Upper lobe of right lung (tissue), 1 donor: ENCODE results near the gene SOX12. TPM values are rescaled to one million over a fixed set of nuclear protein-coding genes. Genes with fewer than 3 reads are reported as not detected.
A peak's percentile ranks its signal among the peaks of the same experiment; 100 is the strongest.
"Not testable (repeated sequence)": the region's sequence is repeated elsewhere in the genome, so short reads cannot be mapped to it uniquely, and the experiment has no call there.

Source experiments
- ATAC-seq: fragments of 200-7000 bp; cut with Tn5 transposase; one replicate; pipeline ENCODE4 v1.9.1; 2020; ENCODE audit warnings: mild to moderate bottlenecking, moderate library complexity
- DNase-seq: peaks from one replicate; pipeline ENCODE4 v3.0.0-alpha.2; 2020
- H3K27ac ChIP-seq: fragments of 200-600 bp; one replicate; pipeline ENCODE4 v1.8.0; 2022
- H3K27me3 ChIP-seq: fragments of 200-600 bp; one replicate; pipeline ENCODE4 v1.8.0; 2022; ENCODE audit warnings: mild to moderate bottlenecking
- H3K36me3 ChIP-seq: fragments of 200-600 bp; one replicate; pipeline ENCODE4 v1.8.0; 2022
- H3K4me1 ChIP-seq: fragments of 200-600 bp; one replicate; pipeline ENCODE4 v1.8.0; 2022
- H3K4me3 ChIP-seq: fragments of 200-600 bp; one replicate; pipeline ENCODE4 v1.8.0; 2022; ENCODE audit warnings: mild to moderate bottlenecking
- H3K9me3 ChIP-seq: fragments of 200-600 bp; one replicate; pipeline ENCODE4 v1.8.0; 2022
- CTCF ChIP-seq: fragments of 200-600 bp; IDR thresholded peaks from one replicate; pipeline ENCODE4 v1.8.0; 2022; ENCODE audit warnings: antibody characterized with exemption
- intact Hi-C: fragments of 100-400 bp; cut with DNase I; formaldehyde crosslinking; loops from one replicate; pipeline ENCODE4 v1.11.0; 2022
- total RNA-seq: library from RNA; stranded (reverse); fragmentation: NEBNext Ultra II Directional; extraction: Animal tissue kit (Norgen Biotek cat#: 25700); gene quantifications from one replicate; pipeline ENCODE4 v1.2.1, GENCODE V29; 2021
- donor health status: DM: no; HTN: yes; CAD: no; lungs with severe emphysema.

The SOX12 gene
- total RNA-seq, 1 donor from 2014 or later = 8.4 TPM

GRCh38 chr20:328975-329695, 3.8 kb downstream of the SOX12 start:
- Histone ChIP-seq H3K4me1 (peaks cover 23% of the 10 kb centered on the region), H3K27ac (no peak overlapping the region), H3K36me3 (no peaks in the 10 kb centered on the region), H3K27me3 (no peaks in the 10 kb centered on the region), H3K4me3 (no peak overlapping the region), H3K9me3 (no peaks in the 10 kb centered on the region)
- DNase-seq (no peak), ATAC-seq (no peak)
- TF ChIP-seq CTCF = no peak
- intact Hi-C loops = no loop called here

GRCh38 chr20:329851-330232, 4.5 kb downstream of the SOX12 start:
- H3K9me3 ChIP-seq = no peaks in the 10 kb centered on the region
- ATAC-seq = no peak
- DNase-seq = no peak
- no peak overlapping the region for H3K27ac ChIP-seq
- H3K36me3 ChIP-seq = no peaks in the 10 kb centered on the region
- H3K4me3 ChIP-seq = no peak overlapping the region
- H3K27me3 ChIP-seq = no peaks in the 10 kb centered on the region
- TF ChIP-seq CTCF = no peak
- intact Hi-C loops = no loop called here
- H3K4me1 ChIP-seq = peaks cover 23% of the 10 kb centered on the region

- intact Hi-C loops = no loop called here
- no peak overlapping the region for H3K27ac ChIP-seq
- TF ChIP-seq CTCF = peak; percentile 79
- H3K9me3 ChIP-seq = no peaks in the 10 kb centered on the region
- H3K27me3 ChIP-seq = no peaks in the 10 kb centered on the region
- H3K4me3 ChIP-seq = no peak overlapping the region
- peak; percentile 65 for ATAC-seq
- H3K36me3 ChIP-seq = no peaks in the 10 kb centered on the region
- no peak for DNase-seq
- peaks cover 23% of the 10 kb centered on the region for H3K4me1 ChIP-seq
These were observed 5.1 kb downstream of the SOX12 start for GRCh38 chr20:330233-331149.

GRCh38 chr20:334578-334977, 9.2 kb downstream of the SOX12 start:
- no peak for TF ChIP-seq CTCF
- Histone ChIP-seq H3K9me3 (no peaks in the 10 kb centered on the region), H3K27me3 (no peaks in the 10 kb centered on the region), H3K4me3 (no peak overlapping the region), H3K36me3 (no peaks in the 10 kb centered on the region), H3K27ac (no peak overlapping the region), H3K4me1 (peaks cover 9% of the 10 kb centered on the region)
- intact Hi-C loops = no loop called here
- DNase-seq = no peak
- ATAC-seq = no peak

- H3K4me3 ChIP-seq, DNase-seq, intact Hi-C loops, ATAC-seq, H3K4me1 ChIP-seq, H3K36me3 ChIP-seq, H3K27me3 ChIP-seq, H3K27ac ChIP-seq, H3K9me3 ChIP-seq: not testable (repeated sequence)
These were observed 10.7 kb downstream of the SOX12 start for GRCh38 chr20:336040-336439.

GRCh38 chr20:341682-342081, 16.3 kb downstream of the SOX12 start:
- TF ChIP-seq CTCF = no peak
- DNase-seq (no peak), ATAC-seq (peak; percentile 23)
- intact Hi-C loops = no loop called here
- Histone ChIP-seq H3K4me1 (no peaks in the 10 kb centered on the region), H3K9me3 (no peaks in the 10 kb centered on the region), H3K36me3 (no peaks in the 10 kb centered on the region), H3K27ac (no peak overlapping the region), H3K4me3 (no peak overlapping the region), H3K27me3 (no peaks in the 10 kb centered on the region)
